Measurements from ENCODE around the gene NPR3.
A peak's percentile ranks its signal among the peaks of the same experiment; 100 is the strongest.

Gene NPR3, protein sequence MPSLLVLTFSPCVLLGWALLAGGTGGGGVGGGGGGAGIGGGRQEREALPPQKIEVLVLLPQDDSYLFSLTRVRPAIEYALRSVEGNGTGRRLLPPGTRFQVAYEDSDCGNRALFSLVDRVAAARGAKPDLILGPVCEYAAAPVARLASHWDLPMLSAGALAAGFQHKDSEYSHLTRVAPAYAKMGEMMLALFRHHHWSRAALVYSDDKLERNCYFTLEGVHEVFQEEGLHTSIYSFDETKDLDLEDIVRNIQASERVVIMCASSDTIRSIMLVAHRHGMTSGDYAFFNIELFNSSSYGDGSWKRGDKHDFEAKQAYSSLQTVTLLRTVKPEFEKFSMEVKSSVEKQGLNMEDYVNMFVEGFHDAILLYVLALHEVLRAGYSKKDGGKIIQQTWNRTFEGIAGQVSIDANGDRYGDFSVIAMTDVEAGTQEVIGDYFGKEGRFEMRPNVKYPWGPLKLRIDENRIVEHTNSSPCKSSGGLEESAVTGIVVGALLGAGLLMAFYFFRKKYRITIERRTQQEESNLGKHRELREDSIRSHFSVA

DNA sequence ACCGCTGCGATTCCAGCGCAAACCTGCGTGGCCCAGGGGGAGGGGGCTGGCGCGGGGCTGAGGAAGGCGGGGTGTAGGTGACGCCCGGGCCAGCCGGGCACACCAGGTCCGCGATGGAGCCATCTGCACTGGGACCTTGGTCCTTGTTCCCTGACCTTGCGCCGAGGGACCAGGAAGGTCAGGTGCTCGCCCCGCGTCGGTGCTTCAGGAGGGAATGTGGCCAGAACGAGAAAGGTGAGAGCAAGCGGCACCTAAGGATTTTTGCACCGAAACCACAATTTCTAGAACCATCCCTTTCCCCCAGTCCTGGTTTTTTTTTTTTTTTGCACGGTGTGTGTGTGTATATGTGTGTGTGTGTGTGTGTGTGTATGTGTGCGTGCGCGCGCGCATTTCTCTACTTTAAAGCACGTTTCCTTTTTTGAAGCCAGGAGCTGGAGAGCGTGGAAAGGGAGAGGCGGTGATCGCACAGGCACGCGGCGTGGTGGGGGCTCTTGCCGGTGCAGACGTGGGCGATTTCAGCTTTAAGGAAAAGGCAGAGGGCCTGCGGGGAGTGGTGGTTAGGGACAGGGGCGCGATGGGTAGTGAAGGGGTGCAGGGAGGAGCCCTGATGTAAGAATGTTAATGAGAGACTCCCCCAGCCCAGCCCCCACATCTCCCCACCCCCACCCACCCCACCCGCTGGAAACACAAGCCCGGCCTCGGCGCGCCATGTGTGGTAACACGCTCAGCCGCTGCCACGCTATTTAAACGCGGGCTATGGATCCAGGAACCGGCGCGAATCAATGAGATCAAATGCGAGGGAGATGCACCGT, at the start of gene NPR3:
TSS of gene NPR3 (plus strand) at position 772 of the 812 bp plus-strand sequence. CDS start 456 bp downstream, outside the sequence.
- DNase-seq, result no peak

DNA sequence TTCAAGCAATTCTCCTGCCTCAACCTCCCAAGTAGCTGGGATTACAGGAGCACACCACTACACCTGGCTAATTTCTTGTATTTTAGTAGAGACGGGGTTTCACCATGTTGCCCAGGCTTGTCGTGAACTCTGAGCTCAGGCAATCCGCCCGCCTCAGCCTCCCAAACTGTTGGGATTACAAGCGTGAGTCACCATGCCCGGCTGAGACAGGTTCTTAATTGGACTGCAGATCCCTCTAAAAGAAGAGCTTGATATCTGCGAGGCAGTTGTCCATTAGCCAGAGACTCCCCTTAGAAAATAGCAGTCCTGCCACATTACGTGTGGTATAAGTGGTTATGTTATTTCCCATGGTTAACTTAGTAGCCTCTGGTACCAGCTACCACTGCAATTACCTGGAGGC, 46.6 kb upstream of the NPR3 start:
- no peak for DNase-seq

DNA sequence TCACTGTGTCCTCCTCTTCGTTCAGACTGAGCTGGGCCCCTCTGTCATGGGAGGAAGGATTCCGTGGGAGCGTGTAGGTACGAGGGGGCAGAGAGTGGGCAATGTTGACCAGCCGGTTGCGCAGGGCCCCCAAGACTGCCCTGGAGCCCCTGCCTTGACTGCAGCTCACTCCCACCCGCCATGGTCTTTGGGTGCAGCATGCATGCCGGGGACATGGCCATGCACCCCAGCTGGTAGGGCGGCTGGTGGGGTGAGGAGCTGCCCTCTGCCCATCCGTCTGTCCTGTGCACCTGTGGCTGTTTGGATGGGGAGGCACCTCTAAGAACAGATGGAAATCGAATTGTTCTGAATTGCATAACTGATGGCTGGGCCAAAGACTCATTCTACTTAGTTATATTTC, 42.6 kb upstream of the NPR3 start:
- DNase-seq, result no peak

DNA sequence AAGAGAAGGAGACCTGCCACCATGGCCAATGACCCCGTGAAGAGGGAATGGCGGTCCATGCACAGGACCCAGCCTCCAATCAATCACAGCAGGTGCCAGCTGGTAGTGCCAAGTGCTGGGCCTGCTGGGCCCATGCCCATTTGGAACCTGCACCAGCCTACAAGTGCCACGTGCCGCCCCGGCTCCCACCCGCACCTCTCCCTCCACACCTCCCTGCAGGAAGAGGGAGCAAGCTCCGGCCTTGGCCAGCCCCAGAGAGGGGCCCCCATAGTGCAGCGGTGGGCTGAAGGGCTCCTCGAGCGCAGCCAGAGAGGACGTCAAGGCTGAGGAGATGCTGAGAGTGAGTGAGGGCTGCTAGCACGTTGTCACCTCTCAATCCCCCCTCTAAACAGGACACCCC, 37.8 kb upstream of the NPR3 start:
- DNase-seq, result no peak

DNA sequence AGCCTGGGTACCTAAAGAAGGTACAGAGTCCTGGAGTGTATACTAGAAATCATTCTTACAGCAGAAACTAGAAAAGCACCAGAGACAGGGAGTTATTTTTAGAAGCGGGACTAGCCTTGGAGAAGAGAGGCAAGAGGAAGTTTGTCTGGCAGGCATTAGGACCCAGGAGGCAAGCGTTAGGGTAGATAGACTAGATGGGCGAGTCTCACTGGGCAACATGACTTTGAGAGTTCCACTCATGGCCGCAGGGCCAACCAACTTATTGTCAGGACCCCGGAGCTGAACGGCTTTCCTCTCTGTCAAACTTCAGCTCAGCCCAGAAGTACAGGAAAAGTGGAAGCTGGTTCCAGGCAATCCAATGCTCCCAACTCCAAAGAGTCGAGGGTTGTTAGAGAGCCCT, 34.1 kb upstream of the NPR3 start:
- no peak for DNase-seq

DNA sequence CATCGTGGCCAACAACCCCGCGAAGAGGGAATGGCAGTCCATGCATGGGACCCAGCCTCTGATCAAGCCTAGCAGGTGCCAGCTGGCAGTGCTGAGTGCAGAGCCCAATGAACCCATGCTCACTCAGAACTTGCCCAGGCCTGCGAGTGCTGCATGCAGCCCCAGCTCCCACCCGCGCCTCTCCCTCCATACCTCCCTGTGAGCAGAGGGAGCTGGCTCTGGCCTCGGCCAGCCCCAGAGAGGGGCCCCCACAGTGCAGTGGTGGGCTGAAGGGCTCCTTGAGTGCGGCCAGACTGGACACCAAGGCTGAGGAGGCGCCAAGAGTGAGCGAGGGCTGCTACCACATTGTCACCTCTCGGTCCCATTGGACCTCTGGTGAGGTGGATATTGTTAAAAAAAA, 32.6 kb upstream of the NPR3 start:
- no peak for DNase-seq

DNA sequence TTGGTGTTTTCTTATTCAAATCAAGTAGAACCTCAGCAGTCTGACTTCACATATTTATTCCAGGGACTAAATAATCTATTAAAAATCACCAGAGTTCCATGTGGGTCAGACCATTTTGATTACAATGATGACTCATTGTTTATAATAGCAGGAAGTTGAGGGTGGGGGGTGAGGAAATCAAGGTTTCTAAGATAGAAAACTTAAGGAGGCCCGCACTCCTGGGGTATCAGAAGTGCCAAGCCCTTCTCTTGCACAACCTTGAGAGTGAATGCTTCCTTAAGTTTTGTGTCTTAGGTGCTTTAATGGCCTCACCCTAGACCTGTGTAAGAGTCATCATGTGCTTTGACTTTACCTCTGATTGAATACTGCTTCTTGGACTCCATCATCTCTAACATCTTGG, 31.9 kb upstream of the NPR3 start:
- no peak for DNase-seq

DNA sequence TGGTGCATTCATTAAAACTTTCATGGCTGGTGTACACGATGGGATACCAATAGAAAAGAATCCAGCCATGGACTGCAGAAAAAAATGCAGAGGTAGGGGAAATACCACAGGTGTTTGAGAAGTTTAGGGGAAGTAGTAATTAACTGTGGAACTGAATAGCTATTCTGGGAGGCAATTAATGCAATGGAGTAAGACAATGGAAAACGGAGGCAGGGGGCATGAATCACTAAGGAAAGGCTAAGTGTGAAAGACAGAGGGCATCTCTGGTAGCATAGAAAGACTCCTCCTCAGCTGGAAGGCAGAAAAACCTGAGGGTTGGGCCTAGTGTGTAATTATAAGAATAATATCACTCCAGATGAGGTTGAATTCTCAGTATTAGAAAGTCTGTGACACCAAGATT, 30.9 kb upstream of the NPR3 start:
- DNase-seq, result no peak

DNA sequence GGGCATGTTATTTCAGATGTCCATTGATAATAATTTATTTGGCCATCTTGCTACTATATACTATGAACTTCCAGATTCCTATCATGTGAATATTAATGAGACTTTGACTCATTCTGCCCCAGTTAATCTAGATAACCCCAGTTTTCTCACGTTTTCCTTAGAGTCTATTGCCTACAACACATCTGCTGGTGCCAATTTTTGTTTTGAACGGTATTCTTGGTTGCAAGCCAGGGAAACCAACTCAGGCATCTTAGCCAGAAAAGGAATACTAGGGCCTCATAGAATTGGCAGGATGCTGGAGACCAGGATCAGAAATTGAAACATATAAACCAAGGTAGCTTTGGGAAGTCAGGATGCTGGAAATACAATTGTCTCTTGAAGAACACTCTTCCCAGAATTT, 28.0 kb upstream of the NPR3 start:
- DNase-seq, result no peak

DNA sequence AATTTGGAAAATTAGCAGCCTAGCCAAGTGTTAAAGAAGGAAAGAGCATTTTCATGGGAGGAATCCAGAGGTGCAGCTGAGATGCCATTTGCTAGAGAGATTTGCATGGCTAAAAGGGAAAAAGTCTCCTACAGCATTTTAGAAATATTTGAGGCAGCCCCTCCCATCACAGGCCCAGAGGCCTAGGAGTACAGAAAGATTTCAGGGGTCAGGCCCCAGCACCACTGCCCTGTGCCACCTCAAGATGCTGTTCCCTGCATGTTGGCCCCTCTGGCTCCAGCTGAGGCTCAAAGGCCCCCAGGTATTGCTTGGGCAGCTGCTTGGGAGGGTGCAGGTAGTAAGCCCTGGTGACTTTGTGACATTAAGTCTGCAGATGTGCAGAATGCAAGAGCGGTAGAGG, 26.9 kb upstream of the NPR3 start:
- no peak for DNase-seq

DNA sequence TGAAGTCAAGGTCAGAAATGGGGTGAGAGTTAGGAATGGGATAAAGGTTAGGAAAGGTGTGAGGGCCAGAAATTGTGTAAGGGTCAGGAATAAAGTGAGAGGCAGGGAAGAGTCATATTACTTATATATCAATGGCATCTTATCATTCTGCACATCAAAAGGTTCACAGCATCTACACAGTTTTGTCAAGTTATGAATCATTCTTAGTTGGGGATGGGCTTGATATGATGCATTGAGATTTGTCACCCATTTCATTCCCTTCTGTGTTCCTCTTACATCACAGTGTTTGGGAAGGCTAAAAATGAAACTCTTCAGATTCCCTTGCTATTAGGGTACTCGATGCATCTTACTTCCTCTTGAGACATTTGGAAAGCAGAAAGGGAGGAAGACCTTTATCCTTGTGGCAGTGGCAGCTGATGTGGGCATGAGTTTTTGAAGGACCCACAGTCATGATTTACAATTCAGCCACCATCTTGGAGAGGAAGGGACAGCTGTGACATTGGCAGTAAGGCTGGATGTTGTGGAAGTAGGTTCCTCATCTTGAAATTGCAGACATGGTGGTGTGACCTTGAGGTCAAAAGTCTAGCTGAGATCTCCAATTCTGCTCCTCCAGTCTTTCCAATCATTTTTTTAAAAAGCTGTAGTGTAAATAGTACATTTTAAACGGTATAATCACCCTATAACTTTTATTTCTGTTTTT, 24.2 kb upstream of the NPR3 start:
- no peak for DNase-seq

DNA sequence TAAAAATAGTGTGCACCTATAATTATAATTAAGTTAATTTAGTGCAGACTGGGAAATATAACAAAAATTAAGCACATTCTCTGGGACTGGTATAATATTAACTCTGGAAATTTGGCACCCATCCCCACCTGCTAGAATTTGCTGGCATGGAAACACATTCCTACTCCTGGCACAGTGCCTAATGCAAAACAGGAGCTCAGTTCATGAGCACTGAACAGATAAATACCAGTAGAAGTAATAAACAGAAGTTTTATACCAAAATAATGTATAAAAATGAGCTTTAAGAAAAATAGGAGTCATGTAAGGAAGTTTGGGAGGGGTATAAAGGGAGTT, 23.7 kb upstream of the NPR3 start:
- DNase-seq, result no peak

DNA sequence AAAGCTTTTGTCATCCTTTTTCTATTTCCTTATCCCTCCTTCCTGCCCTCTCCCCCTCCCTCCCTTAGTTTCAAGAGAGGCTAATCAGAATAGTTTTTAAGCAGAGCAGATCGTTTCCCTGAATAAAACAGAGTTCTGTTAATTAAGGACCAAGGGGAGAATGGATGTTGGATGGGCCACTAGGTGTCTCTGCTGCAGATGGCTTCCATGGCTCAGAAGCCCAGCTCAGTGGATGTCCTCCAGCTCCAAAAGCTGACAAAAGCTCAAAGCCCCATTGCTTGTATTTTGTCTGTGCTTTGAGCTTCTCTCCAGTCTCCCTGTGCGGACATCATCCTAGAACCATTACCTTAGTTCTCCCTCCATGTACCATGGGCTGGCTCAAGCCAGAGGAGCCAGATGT, 21.0 kb upstream of the NPR3 start:
- DNase-seq, result no peak

DNA sequence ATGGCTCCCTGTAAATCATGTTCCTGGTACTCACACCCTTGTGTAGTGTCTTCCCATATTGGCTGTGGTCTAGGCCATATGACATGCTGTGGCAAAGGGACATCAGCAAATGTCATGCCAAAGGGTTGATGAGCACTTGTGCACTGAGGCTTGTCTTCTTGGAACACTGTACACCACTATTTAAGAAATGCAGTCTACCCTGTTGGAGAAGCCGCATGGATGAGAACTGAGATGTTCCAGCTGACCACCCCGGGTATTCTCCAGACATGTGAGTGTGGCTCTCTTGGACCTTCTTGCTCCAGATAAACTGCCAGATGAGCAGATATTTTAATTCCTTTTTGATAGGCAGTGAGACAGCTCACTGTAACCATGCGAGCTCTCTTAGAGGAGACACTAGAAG, 20.5 kb upstream of the NPR3 start:
- DNase-seq, result no peak

DNA sequence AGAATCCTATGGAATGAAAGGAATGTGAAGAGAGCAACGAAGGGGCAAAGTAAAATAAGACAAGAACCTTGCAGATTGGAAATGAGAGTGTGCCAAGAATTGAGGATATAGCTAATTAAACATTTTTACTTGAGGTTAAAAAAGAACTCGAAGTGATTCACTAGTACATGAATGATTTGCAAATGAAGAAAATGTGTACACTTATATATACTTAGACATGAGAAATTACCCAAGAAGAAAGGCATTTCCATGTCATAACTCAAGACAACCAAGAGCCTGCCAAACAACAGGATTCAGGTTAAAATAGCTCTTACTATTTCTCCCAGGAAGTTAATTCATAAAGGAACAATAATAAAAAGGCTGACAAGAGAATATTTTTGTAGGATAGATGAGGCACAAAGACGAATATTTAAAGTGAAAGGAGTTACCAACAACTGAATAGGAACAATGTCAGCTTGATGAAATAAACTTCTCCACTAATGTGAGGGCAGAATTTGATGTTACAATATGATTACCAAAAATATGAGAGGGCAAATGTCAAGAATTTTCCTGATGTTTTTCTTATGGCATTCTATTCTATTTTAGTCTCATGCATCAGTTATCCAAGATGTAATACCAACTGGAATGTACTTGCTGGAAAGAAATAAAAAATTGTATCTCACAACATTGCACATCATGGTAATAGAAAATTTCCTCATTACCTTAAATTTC, 18.9 kb upstream of the NPR3 start:
- DNase-seq, result no peak

DNA sequence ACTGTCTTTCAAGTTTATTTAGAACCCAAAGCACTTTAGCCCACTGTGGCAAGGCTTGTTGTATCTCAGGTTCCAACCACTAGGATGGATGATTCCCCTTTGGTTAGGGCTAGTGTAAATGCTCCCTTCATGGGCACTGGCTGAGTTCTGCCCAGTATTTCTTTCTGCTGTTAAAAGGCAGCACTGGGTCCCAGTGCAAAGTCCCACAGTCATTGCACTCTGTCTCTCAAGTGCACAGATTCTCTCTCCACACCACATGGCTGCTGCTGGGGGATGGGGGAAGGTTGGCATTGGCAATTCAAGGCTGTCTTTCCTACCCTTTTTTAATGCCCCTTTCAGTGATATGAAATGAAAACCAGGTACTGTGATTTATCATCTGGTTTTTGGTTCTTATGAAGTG, 7.2 kb upstream of the NPR3 start:
- DNase-seq, result no peak

DNA sequence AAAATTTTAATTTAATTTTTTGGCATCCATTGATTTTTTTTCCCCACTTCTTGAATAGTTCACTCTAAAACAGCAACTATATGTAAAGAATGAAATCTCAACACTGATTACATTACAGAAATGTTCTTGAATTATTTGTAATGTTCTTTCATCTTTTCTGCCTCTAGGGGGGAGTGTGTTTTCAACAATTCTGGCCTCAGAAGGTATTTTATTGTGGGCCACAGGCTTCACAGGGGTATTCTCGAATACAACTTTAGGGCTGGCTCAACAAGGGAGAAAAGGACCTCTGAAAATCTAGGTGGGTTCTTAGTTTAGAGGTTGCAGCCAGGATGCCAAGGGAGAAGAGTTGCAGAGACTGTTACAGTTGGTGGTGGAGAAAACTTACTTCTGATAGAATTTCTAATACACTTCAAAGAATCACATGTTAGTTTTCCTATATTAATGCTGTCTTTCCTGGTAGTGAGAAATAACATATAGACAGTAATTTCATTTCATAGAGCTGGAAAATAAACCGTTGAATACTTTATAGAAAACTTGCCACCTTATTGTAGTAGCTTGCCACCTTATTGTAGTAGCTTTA, 3.6 kb upstream of the NPR3 start:
- no peak for DNase-seq

DNA sequence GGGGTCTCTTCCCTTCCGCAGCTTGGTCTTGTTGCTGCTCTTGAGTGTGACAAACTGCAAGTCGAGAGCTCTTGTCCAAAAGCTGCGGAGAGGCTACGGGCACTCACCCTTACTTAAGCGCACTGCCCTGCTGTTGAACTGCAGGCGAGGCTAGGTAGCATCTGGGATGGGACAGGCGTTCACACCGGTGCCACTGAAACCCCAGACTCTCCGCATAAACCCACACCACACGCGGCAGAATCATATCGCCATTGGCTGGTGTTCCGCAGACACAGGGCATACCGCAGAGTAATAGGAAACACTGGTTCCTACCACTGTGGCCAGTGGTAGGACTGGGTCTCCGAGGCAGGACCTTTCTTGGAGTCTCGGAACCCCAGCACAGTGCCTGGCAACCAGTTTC, 2.2 kb upstream of the NPR3 start:
- no peak for DNase-seq

DNA sequence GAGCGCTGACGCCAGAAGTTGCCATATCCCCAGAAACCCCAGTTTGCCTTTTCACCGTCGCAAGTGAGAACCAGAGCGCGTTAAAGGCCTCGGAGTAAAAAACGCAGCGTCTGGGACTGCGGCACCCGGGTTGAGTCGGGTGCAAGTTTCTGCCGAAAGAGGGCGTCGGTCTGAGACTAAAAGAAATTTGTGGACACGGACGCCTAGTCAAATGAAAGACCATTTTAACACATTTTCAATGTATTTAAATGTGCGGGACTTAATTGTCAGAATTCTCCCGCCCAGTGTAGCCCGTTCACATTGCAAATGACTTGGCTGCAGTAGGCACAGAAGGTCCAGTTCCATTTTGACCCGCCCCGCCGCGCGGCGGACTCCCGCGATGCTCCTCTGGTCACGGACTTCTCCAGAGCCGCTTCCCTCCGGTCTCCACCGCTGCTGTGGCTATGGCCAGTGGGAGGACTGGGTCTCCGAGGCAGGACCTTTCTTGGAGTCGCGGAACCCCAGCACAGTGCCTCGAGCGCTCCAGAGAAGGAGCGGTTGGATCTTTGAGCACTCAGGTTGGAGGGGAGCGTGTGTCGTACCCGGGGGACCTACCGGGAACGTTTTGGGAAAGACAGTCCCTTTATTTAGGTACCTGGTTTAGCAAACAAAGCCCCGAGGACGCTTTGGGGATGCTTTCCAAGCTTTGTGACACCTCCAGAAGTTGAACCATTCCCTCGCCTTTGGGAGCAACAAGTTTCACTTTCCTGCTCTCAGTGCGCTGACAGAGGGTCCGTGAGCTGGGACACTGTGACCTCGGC, 1.2 kb upstream of the NPR3 start:
- peak; percentile 32 for DNase-seq

DNA sequence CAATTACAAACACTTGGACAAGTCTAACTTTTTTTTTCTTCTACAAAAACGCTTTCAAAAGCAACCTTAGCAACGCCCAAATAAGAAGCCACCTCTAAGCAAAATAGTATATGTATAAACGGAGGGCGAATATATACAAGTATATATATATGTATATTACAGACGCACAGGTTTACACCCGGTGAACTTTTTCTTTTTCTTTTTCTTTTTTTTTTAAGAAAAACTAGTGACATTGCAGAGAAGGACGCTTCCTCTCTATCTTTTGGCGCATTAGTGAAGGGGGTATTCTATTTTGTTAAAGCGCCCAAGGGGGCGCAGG, 200 bp downstream of the NPR3 start:
- DNase-seq, result no peak

DNA sequence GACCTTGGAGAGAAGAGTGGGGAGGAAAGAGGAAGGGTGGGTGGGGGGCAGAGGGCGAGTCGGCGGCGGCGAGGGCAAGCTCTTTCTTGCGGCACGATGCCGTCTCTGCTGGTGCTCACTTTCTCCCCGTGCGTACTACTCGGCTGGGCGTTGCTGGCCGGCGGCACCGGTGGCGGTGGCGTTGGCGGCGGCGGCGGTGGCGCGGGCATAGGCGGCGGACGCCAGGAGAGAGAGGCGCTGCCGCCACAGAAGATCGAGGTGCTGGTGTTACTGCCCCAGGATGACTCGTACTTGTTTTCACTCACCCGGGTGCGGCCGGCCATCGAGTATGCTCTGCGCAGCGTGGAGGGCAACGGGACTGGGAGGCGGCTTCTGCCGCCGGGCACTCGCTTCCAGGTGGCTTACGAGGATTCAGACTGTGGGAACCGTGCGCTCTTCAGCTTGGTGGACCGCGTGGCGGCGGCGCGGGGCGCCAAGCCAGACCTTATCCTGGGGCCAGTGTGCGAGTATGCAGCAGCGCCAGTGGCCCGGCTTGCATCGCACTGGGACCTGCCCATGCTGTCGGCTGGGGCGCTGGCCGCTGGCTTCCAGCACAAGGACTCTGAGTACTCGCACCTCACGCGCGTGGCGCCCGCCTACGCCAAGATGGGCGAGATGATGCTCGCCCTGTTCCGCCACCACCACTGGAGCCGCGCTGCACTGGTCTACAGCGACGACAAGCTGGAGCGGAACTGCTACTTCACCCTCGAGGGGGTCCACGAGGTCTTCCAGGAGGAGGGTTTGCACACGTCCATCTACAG, 760 bp downstream of the NPR3 start:
- DNase-seq, result no peak

Measured in activated CD8-positive, alpha-beta memory T cell treated with anti-CD3 and anti-CD28 coated beads, Interleukin-2, amount 50 U/mL, for 4 hours (primary cell).